GM18951 (cell line): ENCODE measurements around the gene VRK3.
A peak's percentile ranks its signal among the peaks of the same experiment; 100 is the strongest.

Source experiments
- POLR2A ChIP-seq: IDR thresholded peaks from 4 replicates; pipeline ENCODE4 v1.6.1; 2011; ENCODE audit warnings: mild to moderate bottlenecking; ENCODE audit not compliant: insufficient read length, insufficient read depth; ENCODE audit errors: extremely low read depth
- in situ Hi-C: fragments of 300-500 bp; cut with MboI; formaldehyde crosslinking; loops from one replicate; pipeline ENCODE4 v1.12.0; 2022; ENCODE audit warnings: low sequenced_read_pairs, mixed read lengths, inconsistent platforms; ENCODE audit not compliant: unreplicated experiment

The VRK3 gene

DNA sequence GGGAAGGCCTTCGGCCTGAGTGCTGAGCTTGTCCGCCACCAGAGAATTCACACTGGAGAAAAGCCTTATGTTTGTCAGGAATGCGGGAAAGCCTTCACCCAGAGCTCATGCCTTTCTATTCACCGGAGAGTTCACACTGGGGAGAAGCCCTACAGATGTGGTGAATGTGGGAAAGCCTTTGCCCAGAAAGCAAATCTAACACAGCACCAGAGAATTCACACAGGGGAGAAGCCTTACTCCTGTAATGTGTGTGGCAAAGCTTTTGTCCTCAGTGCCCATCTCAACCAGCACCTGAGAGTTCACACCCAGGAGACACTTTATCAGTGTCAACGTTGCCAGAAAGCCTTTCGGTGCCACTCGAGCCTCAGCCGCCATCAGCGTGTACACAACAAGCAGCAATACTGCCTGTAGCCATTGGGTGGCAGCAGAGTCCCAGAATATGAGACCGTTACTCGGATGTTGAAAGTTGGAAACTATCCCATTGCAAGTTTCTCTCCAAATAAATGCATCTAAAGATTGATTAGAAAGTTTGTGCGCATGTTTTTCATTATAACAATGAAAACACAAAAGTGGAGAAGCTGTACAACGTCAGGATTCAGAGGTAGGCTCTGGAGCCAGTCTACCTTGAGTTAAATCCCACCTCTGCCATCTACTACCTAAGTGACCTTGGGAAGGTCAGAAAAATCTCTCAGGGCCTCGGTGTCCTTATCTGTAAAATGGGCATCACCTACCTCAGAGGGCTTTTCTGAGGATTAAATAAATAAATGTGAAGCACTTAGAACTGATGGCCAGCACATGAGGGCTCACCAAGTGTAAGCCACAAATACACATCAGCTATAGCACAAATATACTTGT is 21.7 kb upstream of the VRK3 start:
- in situ Hi-C loops = no loop called here
- TF ChIP-seq POLR2A = no peak

DNA sequence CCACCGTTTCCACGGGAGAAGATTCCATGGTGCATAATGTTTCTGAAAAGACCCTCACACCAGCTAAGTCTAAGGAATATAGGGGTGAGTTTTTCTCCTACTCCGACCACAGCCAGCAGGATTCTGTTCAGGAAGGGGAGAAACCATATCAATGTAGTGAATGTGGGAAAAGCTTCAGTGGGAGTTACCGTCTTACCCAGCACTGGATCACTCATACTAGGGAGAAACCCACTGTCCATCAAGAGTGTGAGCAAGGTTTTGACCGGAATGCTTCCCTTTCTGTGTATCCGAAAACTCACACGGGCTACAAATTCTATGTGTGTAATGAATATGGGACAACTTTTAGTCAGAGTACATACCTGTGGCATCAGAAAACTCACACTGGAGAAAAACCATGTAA is 19.8 kb upstream of the VRK3 start:
- in situ Hi-C loops = no loop called here
- no peak for TF ChIP-seq POLR2A

- in situ Hi-C loops = no loop called here
- no peak for TF ChIP-seq POLR2A
These were observed 18.8 kb upstream of the VRK3 start for GRCh38 chr19:50043967-50044366.

DNA sequence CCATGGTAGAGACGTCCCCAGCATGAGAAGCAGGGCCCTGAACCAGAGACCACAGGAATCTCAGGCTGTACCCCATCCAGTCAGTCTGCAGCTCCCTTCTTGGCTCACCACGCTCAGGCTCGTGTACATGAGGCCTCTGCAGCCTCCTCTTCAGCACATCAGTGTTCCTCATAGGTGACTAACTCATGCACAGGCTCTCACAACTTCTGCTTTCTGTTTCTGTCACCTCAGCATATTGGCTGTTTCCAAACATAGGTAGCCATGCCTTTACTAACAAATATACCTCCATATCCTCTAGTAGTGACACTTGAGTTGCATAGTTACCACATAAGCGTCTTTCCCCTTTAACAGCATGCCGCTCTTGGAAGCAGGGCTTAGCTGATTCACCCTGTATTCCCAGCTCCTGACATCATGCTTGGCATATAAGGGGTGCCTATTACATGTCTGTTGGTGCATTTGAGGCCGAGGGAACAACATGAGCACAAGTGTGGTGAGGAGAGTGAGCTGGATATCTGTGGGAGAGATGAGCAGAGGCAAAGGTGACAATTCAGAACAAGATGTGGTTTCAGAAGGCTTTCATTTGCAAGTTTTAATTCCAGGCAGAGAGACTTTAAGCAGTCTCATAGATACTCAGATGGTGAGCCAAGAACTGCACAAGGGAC is 17.3 kb upstream of the VRK3 start:
- TF ChIP-seq POLR2A = no peak
- in situ Hi-C loops = no loop called here

- TF ChIP-seq POLR2A = no peak
- in situ Hi-C loops = no loop called here
These were observed 15.8 kb upstream of the VRK3 start for GRCh38 chr19:50040967-50041366.

DNA sequence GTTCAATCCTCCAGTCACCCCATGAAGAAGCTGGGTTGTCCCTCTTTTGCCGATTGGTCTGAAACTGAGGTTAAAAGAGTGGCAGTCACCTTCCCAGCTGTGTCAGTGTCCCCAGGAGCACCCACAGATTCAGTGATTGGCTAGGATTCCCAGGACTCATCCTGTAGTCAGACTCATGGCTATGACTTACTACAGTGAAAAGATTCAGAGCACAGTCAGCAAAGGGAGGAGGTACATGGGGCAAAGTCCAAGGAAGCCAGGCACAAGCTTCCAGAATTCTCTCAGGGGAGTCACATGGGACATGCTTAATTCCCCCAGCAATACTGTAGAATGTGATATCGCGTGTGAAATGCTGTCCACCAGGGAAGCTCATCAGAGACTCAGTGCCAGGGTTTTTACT is 14.8 kb upstream of the VRK3 start:
- in situ Hi-C loops = no loop called here
- TF ChIP-seq POLR2A = no peak

- in situ Hi-C loops = no loop called here
- TF ChIP-seq POLR2A = no peak
These were observed 11.7 kb upstream of the VRK3 start for GRCh38 chr19:50036908-50037307.

DNA sequence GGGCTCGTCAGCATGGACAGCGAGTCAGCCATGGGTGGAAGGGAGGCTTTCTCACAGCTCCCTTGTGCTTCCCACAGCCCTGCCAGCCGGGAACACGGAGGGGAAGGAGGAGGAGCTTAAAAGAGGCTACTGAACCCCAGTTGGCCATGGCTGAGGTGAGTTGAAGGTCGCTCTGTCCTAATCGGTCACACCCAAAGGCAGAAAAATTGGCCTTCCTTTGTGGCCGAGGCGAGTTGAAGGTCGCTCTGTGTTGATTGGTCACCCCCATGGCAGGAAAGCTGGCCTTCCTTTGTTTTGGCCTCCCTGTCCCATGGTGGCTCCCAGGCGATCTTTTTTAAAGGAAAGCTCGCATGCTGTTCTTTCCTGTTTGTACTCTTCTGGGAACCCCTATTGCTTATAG is 5.8 kb upstream of the VRK3 start:
- TF ChIP-seq POLR2A = no peak

GRCh38 chr19:50030225-50030624 is 5.1 kb upstream of the VRK3 start:
- no peak for TF ChIP-seq POLR2A
- in situ Hi-C loops = no loop called here

More for the DNA sequence above, 5.8 kb upstream of the VRK3 start:
- in situ Hi-C loops = no loop called here

DNA sequence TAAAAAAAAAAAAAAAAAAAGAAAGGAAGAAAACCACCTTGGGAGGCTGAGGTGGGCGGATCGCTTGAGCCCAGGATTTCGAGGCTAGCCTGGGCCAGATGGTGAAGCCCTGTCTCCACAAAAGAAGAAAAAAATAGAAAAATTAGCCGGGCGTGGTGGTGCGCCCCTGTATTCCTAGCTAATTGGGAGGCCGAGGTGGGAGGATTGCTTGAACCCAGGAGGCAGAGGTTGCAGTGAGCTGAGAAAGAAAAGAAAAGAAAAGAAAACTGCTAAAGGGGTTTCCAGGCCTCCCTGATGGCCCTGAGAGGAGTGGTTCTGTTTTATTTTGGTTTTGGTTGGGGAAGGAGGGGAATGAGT is 1.4 kb upstream of the VRK3 start:
- in situ Hi-C loops = no loop called here
- no peak for TF ChIP-seq POLR2A

DNA sequence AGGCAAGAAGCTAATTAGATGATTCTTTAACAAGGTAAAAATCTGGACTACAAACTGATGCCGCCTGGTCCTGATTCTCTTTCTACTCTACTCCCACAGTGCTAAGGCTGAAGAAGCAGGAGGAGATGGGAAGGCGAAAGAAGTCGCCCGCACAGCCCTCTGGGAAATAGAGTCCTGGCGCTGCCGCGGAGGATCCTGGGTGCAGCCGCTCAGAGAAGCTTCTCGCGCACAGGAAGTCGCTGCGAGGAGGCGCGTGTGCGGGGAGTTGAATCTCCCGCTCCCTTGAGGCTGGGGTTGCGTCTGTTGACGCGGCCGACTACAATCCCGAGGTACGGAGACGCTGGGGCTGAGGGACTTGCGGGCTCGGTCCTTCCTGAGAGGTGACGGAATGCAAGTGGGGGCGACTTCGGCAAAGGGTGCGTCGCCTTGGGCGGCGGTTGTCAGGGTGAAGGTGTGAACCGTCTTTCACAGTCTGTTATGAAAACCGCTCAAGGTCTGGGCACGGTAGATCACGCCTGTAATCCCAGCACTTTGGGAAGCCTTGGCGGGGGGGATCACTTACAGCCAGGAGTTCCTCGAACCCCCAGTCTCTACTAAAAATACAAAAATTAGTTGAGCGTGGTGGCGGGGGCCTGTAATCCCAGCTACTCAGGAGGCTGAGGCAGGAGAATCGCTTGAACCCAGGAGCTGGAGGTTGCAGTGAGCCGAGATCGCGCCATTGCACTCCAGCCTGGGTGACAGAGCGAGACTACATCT is 800 bp upstream of the VRK3 start, which contains the start of gene ZNF473:
Gene ZNF473 (plus strand): TSS at position 212 of the 756 bp plus-strand sequence. CDS start 5,078 bp downstream, outside the sequence.
- TF ChIP-seq POLR2A = peak; percentile 79
- in situ Hi-C loops = no loop called here

GRCh38 chr19:50024719-50025021 is 502 bp downstream of the VRK3 start:
- TF ChIP-seq POLR2A = no peak
- in situ Hi-C loops = no loop called here

DNA sequence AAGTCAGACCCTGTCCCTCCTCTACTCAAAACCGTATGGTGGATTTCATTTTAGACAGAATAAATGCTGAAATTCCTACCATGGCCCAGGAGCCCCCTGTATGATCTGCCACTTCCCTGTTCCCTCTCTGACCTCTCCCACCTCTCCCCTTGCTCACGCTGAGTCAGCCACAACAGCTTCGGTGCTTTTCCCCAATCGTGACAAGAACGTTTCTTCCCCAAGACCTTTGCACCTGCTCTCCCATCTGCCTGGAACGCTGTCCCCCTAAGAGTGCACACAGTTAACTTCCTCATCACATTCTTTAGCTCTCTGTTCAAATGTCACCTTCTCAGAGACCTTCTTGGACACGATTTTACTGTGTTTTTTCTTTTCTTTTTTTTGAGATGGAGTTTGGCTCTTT is 2.3 kb downstream of the VRK3 start:
- no peak for TF ChIP-seq POLR2A
- in situ Hi-C loops = no loop called here

GRCh38 chr19:50020481-50020880 is 4.7 kb downstream of the VRK3 start:
- no peak for TF ChIP-seq POLR2A
- in situ Hi-C loops = no loop called here

DNA sequence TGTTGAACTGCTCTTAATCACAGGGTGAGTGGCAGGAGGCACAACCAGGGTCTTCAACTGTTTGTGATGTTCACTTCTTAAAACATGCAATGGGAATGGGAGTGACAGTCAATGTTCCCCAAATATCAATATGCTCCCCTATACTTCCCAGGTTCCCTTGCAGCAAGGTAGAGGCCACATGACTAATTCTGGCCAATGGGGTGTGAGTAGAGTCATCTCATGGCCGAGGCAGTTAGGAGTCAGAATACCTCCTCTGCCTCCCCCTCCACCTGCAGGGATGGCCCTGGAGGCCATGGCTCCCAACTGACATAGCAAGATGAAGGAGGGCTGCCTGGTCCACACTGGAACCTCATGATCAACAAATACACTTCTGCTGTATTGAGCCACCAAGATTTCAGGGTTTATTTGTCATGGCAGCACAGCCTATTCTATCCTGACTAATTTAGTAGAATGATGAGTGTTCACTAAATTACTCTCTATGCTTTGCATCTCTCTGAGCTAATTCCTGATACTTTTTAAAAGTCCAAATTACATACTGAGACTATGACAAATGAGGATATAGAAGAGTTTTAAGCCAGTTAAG is 8.9 kb downstream of the VRK3 start:
- in situ Hi-C loops = no loop called here
- no peak for TF ChIP-seq POLR2A
